OCI-LY3 (cell line): Measurements from ENCODE around the gene LUZP2.

Source experiments
- EZH2phosphoT487 ChIP-seq: fragments of 200-600 bp; shearing (Covaris generic); IDR thresholded peaks from 2 replicates; pipeline ENCODE4 v1.6.1; 2018; ENCODE audit warnings: antibody characterized with exemption, mixed run types, low read depth
- TF ChIP-seq, protein P1 (sequence below): fragments of 200-600, 300-600 bp; sonication (generic); IDR thresholded peaks from 2 replicates; pipeline ENCODE4 v1.5.1; 2014; ENCODE audit warnings: antibody characterized with exemption, low read length, low read depth

DNA sequence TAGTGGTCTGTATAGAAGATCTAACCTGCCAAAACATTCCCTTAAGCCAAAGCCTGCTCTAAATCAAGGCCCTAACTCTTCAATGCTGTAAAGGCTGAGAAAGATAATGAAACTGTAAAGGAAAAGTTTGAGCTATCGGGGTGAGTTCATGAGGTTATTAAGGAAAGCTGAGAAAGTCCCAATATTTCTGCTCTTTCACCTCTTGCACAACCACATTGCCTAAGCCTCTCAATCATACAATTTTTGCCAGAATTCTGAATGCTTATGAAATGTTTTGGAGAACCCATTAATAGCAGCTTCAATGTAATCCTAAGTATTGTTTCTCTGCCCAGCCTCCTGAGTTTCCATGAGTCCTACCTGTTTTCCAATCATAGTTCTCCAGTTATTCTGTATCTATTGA lies 373.2 kb downstream of the LUZP2 start:
- TF ChIP-seq, protein P1, sequence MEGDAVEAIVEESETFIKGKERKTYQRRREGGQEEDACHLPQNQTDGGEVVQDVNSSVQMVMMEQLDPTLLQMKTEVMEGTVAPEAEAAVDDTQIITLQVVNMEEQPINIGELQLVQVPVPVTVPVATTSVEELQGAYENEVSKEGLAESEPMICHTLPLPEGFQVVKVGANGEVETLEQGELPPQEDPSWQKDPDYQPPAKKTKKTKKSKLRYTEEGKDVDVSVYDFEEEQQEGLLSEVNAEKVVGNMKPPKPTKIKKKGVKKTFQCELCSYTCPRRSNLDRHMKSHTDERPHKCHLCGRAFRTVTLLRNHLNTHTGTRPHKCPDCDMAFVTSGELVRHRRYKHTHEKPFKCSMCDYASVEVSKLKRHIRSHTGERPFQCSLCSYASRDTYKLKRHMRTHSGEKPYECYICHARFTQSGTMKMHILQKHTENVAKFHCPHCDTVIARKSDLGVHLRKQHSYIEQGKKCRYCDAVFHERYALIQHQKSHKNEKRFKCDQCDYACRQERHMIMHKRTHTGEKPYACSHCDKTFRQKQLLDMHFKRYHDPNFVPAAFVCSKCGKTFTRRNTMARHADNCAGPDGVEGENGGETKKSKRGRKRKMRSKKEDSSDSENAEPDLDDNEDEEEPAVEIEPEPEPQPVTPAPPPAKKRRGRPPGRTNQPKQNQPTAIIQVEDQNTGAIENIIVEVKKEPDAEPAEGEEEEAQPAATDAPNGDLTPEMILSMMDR, result no peak
- no peak for TF ChIP-seq EZH2phosphoT487
